Lower lobe of right lung (tissue), 2 donors: Measurements from ENCODE around the gene SPPL3. TPM values are rescaled to one million over a fixed set of nuclear protein-coding genes. Genes with fewer than 3 reads are reported as not detected.

Source experiments
- ATAC-seq, 2 donors: fragments of 200-7000 bp; cut with Tn5 transposase; one replicate each; pipeline ENCODE4 v1.9.1; 2020 to 2022; ENCODE audit warnings: mild to moderate bottlenecking in 2 of 2, moderate library complexity in 2 of 2
- DNase-seq: peaks from one replicate; pipeline ENCODE4 v3.0.0-alpha.2; 2020
- H3K27ac ChIP-seq: fragments of 200-600 bp; one replicate; pipeline ENCODE4 v1.8.0; 2022
- H3K27me3 ChIP-seq: fragments of 200-600 bp; one replicate; pipeline ENCODE4 v1.8.0; 2022; ENCODE audit warnings: low read depth
- H3K36me3 ChIP-seq: fragments of 200-600 bp; one replicate; pipeline ENCODE4 v1.8.0; 2022; ENCODE audit warnings: mild to moderate bottlenecking
- H3K4me1 ChIP-seq: fragments of 200-600 bp; one replicate; pipeline ENCODE4 v1.8.0; 2022
- H3K4me3 ChIP-seq: fragments of 200-600 bp; one replicate; pipeline ENCODE4 v1.8.0; 2022; ENCODE audit warnings: mild to moderate bottlenecking
- H3K9me3 ChIP-seq: fragments of 200-600 bp; one replicate; pipeline ENCODE4 v1.8.0; 2022
- CTCF ChIP-seq: fragments of 200-600 bp; IDR thresholded peaks from one replicate; pipeline ENCODE4 v1.8.0; 2022; ENCODE audit warnings: antibody characterized with exemption, mild to moderate bottlenecking
- intact Hi-C: fragments of 100-400 bp; cut with DNase I; formaldehyde crosslinking; loops from one replicate; pipeline ENCODE4 v1.11.0; 2022
- total RNA-seq: library from RNA; stranded (reverse); fragmentation: NEBNext Ultra II Directional; extraction: Animal tissue kit (Norgen Biotek cat#: 25700); gene quantifications from one replicate; pipeline ENCODE4 v1.2.1, GENCODE V29; 2021
- donor health status: DM: no; HTN: yes; CAD: no; lungs with severe emphysema.

Gene SPPL3
- total RNA-seq, 1 donor from 2014 or later: 44.0 TPM

GRCh38 chr12:120801146-120801545 is 103.0 kb downstream of the SPPL3 start:
- intact Hi-C loops: no loop called here
- ATAC-seq: no peak
- Histone ChIP-seq H3K4me3 (no peak overlapping the region), H3K27me3 (no peaks in the 10 kb centered on the region), H3K9me3 (peaks cover under 1% of the 10 kb centered on the region), H3K4me1 (peaks cover 6% of the 10 kb centered on the region), H3K27ac (no peak overlapping the region), H3K36me3 (no peaks in the 10 kb centered on the region)
- no peak for TF ChIP-seq CTCF
- no peak for DNase-seq

GRCh38 chr12:120800665-120801064 is 103.5 kb downstream of the SPPL3 start:
- Histone ChIP-seq H3K4me3 (no peak overlapping the region), H3K9me3 (peaks cover 5% of the 10 kb centered on the region), H3K27me3 (no peaks in the 10 kb centered on the region), H3K4me1 (peaks cover 6% of the 10 kb centered on the region), H3K27ac (no peak overlapping the region), H3K36me3 (no peaks in the 10 kb centered on the region)
- intact Hi-C loops: no loop called here
- no peak for DNase-seq
- no peak for TF ChIP-seq CTCF
- no peak for ATAC-seq

- intact Hi-C loops: no loop called here
- DNase-seq (no peak), ATAC-seq (no peak)
- H3K27me3 ChIP-seq: no peaks in the 10 kb centered on the region
- no peaks in the 10 kb centered on the region for H3K36me3 ChIP-seq
- H3K9me3 ChIP-seq: peaks cover 9% of the 10 kb centered on the region
- H3K4me3 ChIP-seq: no peak overlapping the region
- TF ChIP-seq CTCF: no peak
- H3K4me1 ChIP-seq: peaks cover 6% of the 10 kb centered on the region
- H3K27ac ChIP-seq: no peak overlapping the region
Measured at GRCh38 chr12:120799243-120800045, 104.7 kb downstream of the SPPL3 start.

GRCh38 chr12:120798696-120799095 is 105.5 kb downstream of the SPPL3 start:
- Histone ChIP-seq H3K4me3 (no peak overlapping the region), H3K4me1 (peaks cover 6% of the 10 kb centered on the region), H3K27me3 (no peaks in the 10 kb centered on the region), H3K36me3 (no peaks in the 10 kb centered on the region), H3K9me3 (peaks cover 11% of the 10 kb centered on the region), H3K27ac (no peak overlapping the region)
- intact Hi-C loops: no loop called here
- ATAC-seq (no peak), DNase-seq (no peak)
- no peak for TF ChIP-seq CTCF

GRCh38 chr12:120797677-120798642 is 106.2 kb downstream of the SPPL3 start:
- intact Hi-C loops: no loop called here
- H3K27ac ChIP-seq: no peak overlapping the region
- ATAC-seq (no peak), DNase-seq (no peak)
- no peak for TF ChIP-seq CTCF
- no peaks in the 10 kb centered on the region for H3K36me3 ChIP-seq
- no peaks in the 10 kb centered on the region for H3K27me3 ChIP-seq
- H3K4me3 ChIP-seq: no peak overlapping the region
- H3K4me1 ChIP-seq: peaks cover 6% of the 10 kb centered on the region
- H3K9me3 ChIP-seq: peaks cover 17% of the 10 kb centered on the region
